Eye (tissue), 1 donor: ENCODE results near the gene PEAK1.

ENCODE experiments used
- DNase-seq: peaks from one replicate; pipeline ENCODE4 v3.0.0-alpha.2; 2015

PEAK1 gene

GRCh38 chr15:77120576-77120975 is 299.3 kb downstream of the PEAK1 start:
- no peak for DNase-seq

GRCh38 chr15:77119446-77119845 is 300.5 kb downstream of the PEAK1 start:
- no peak for DNase-seq

- peak; percentile 88 for DNase-seq
Measured at GRCh38 chr15:77118882-77119321, 301.0 kb downstream of the PEAK1 start.

GRCh38 chr15:77115179-77115578 is 304.7 kb downstream of the PEAK1 start:
- DNase-seq: no peak

GRCh38 chr15:77112838-77113504 is 306.9 kb downstream of the PEAK1 start:
- DNase-seq: no peak

- no peak for DNase-seq
Measured at GRCh38 chr15:77111789-77112188, 308.1 kb downstream of the PEAK1 start.

GRCh38 chr15:77107531-77108355 is 312.2 kb downstream of the PEAK1 start:
- DNase-seq: peak; percentile 87

- DNase-seq: peak; percentile 43
Measured at GRCh38 chr15:77107068-77107467, 312.8 kb downstream of the PEAK1 start.

GRCh38 chr15:77104155-77104554 is 315.7 kb downstream of the PEAK1 start:
- no peak for DNase-seq

- DNase-seq: no peak
Measured at GRCh38 chr15:77099741-77100463, 320.0 kb downstream of the PEAK1 start.

GRCh38 chr15:77098572-77098971 is 321.3 kb downstream of the PEAK1 start:
- DNase-seq: no peak

GRCh38 chr15:77097921-77098320 is 322.0 kb downstream of the PEAK1 start:
- no peak for DNase-seq

- DNase-seq: peak; percentile 86
Measured at GRCh38 chr15:77097248-77097721, 322.6 kb downstream of the PEAK1 start.

GRCh38 chr15:77096541-77096940 is 323.4 kb downstream of the PEAK1 start:
- DNase-seq: no peak

- DNase-seq: peak; percentile 32
Measured at GRCh38 chr15:77096138-77096537, 323.8 kb downstream of the PEAK1 start.

- no peak for DNase-seq
Measured at GRCh38 chr15:77094397-77095030, 325.4 kb downstream of the PEAK1 start.

GRCh38 chr15:77093436-77093835 is 326.5 kb downstream of the PEAK1 start:
- DNase-seq: no peak

- no peak for DNase-seq
Measured at GRCh38 chr15:77091097-77091496, 328.8 kb downstream of the PEAK1 start.

- no peak for DNase-seq
Measured at GRCh38 chr15:77087213-77087612, 332.7 kb downstream of the PEAK1 start.

GRCh38 chr15:77085297-77085696 is 334.6 kb downstream of the PEAK1 start:
- no peak for DNase-seq

- no peak for DNase-seq
Measured at GRCh38 chr15:77084436-77084835, 335.5 kb downstream of the PEAK1 start.

GRCh38 chr15:77083381-77084160 is 336.3 kb downstream of the PEAK1 start:
- peak; percentile 66 for DNase-seq
